CD4-positive, alpha-beta T cell treated with Interleukin-15 for 1 hour (primary cell): Measurements from ENCODE around the gene SPIB.

Experiments used
- DNase-seq: peaks from one replicate; pipeline ENCODE4 v3.0.0-alpha.2; 2020

SPIB gene

GRCh38 chr19:50476224-50476906, 57.6 kb downstream of the SPIB start, which contains the start of the genes EMC10 and GARIN5A:
TSS of gene EMC10 (plus strand) at chr19:50476507. CDS start at chr19:50476545, 38 bp downstream.
TSS of gene GARIN5A (minus strand) at chr19:50476848. CDS start at chr19:50476388, 460 bp downstream.
- DNase-seq = peak; percentile 97

DNA sequence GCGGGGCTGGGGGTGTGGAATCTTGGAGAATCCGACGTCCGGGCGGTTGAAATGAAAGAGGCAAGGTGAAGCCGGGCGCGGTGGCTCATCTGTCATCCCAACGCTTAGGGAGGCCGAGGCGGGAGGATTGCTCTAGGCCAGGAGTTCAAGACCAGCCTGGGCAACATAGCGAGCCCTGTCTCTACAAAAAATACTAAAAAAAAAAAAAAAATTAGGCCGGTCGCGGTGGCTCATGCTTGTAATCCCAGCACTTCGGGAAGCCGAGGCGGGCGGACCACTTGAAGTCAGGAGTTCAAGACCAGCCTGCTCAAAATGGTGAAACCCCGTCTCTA, 58.1 kb downstream of the SPIB start:
- DNase-seq = no peak

DNA sequence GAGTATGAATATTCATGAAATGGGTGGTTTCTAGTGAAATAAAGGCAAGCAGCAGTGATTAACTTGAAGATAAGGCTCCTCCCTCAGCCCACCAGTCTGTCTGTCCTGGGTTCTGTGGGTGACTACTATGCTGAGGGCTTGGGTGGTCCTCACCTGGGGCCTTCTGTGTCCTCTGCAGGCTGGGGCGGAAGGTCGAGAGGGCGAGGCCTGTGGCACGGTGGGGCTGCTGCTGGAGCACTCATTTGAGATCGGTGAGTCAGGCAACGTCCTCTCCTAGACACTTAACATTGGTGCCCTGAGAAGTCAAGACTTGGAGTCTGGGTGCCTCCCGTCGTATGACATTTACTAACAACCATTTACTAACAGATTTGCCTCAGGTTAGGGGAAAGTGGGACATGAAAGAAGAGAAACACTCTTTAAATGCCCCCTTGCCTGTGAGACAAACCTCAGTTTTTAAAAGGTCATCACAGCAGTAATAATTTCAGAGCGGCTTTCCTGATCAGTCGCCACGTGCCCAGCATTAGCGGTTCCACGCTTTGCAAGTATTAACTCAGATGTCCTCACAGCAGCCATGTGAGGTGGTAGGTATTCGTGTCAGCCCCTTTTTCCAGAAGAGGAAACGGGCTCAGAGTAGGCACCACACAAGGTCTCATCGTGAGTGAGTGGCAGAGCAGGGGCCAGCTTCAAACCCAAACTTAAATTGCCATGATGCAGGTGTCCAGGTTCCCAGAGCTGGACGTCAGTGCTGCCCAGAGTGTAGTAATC, 59.2 kb downstream of the SPIB start:
- DNase-seq = no peak

DNA sequence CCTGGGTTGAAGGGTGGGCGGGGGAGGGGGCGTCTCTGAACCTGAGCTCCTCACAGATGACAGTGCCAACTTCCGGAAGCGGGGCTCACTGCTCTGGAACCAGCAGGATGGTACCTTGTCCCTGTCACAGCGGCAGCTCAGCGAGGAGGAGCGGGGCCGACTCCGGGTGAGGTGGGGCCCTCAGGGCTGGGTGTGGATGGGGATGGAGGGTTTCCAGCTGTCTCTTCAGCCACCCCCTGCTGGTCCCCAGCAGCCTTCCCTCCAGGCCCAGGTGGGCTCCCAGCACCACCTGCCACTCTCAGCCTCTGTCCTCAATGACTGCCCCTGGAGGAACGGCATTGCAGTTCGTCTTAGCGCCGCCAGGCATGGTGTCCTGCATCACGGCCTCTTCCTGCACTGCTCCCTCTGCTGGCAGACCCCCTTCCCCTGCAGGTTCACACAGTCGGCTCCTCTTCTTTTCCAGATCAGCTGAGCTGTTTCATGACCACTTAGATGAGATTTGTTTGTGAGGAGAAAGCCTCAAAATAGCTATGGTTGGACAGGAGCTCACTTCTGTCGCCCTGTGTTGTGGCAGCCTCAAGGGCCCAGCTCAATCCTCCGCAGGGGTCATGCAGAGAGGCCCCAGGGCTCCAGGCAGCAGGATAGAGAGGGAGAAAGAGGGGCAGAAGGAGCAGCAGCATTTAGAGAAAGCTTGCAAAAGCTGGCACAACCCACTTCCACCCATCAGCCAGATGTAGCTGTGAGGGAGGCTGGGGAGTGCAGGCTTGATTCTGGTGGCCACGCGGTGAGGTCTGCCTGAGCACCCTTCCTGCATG, 60.4 kb downstream of the SPIB start:
- DNase-seq = no peak

DNA sequence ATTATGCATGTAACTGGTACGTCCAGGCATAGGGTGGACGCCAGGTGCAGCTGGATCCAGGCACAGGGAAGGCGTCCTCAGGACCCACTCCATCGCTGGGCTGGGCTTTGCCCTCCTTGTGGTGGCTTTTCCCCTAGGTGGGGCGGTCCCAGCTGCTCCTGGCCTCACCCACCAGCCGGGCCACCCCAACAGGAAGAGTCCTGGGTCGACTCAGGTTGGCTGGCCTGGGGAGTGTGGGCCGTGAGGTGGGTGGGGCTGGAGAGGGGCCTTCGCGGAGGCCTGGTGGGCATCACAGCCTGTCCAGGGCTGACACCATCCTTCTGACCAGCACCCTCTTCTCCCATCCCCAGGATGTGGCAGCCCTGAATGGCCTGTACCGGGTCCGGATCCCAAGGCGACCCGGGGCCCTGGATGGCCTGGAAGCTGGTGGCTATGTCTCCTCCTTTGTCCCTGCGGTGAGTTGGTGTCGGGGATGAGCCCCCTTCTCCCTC, 61.1 kb downstream of the SPIB start:
- no peak for DNase-seq

- DNase-seq = no peak
Measured at GRCh38 chr19:50480281-50481111, 61.8 kb downstream of the SPIB start.
